H9 (cell line): Measurements from ENCODE around the gene KLHDC9. TPM values are rescaled to one million over a fixed set of nuclear protein-coding genes. Genes with fewer than 3 reads are reported as not detected.

Experiments
- DNase-seq: peaks from one replicate; pipeline ENCODE4 v3.0.0-alpha.2; 2017
- H2AFZ ChIP-seq: one replicate; pipeline ENCODE4 v1.6.1; 2013; ENCODE audit warnings: mild to moderate bottlenecking, low read length, control low read depth, moderate library complexity
- H2AK5ac ChIP-seq: 2 replicates; pipeline ENCODE4 v1.6.1; 2013; ENCODE audit warnings: low read length, control low read depth, mixed read lengths; ENCODE audit not compliant: insufficient read length
- H2BK120ac ChIP-seq: one replicate; pipeline ENCODE4 v1.6.1; 2013; ENCODE audit warnings: low read depth, mild to moderate bottlenecking, low read length, control low read depth, inconsistent platforms; ENCODE audit not compliant: poor library complexity, severe bottlenecking
- H2BK12ac ChIP-seq: 2 replicates; pipeline ENCODE4 v1.6.1; 2013; ENCODE audit warnings: low read length, control low read depth, mixed read lengths, low read depth; ENCODE audit not compliant: insufficient read length
- H2BK15ac ChIP-seq: 2 replicates; pipeline ENCODE4 v1.6.1; 2013; ENCODE audit warnings: low read depth, low read length, control low read depth
- H2BK20ac ChIP-seq: one replicate; pipeline ENCODE4 v1.6.1; 2013; ENCODE audit warnings: low read depth, mild to moderate bottlenecking, low read length, control low read depth, inconsistent platforms; ENCODE audit not compliant: poor library complexity, severe bottlenecking
- H2BK5ac ChIP-seq: 2 replicates; pipeline ENCODE4 v1.6.1; 2013; ENCODE audit warnings: low read length, control low read depth, mixed read lengths; ENCODE audit not compliant: insufficient read length
- H3K14ac ChIP-seq: 2 replicates; pipeline ENCODE4 v1.6.1; 2013; ENCODE audit warnings: low read length, control low read depth; ENCODE audit not compliant: insufficient read depth
- H3K18ac ChIP-seq: 2 replicates; pipeline ENCODE4 v1.6.1; 2013; ENCODE audit warnings: low read depth, mild to moderate bottlenecking, mixed read lengths, low read length, control low read depth; ENCODE audit not compliant: insufficient read length
- H3K23ac ChIP-seq: 2 replicates; pipeline ENCODE4 v1.6.1; 2013; ENCODE audit warnings: low read length, control low read depth, mixed read lengths, low read depth; ENCODE audit not compliant: insufficient read length
- H3K23me2 ChIP-seq: 2 replicates; pipeline ENCODE4 v1.6.1; 2013; ENCODE audit warnings: low read depth, mild to moderate bottlenecking, mixed read lengths, low read length, control low read depth; ENCODE audit not compliant: insufficient read length, poor library complexity, severe bottlenecking
- H3K27ac ChIP-seq: 2 replicates; pipeline ENCODE4 v1.5.1; 2013; ENCODE audit warnings: low read length, control low read depth, mixed read lengths, low read depth; ENCODE audit not compliant: insufficient read length
- H3K27me3 ChIP-seq: 2 replicates; pipeline ENCODE4 v1.6.1; 2013; ENCODE audit warnings: low read length, control low read depth, inconsistent platforms; ENCODE audit not compliant: insufficient read depth
- H3K4ac ChIP-seq: 2 replicates; pipeline ENCODE4 v1.6.1; 2013; ENCODE audit warnings: low read depth, mild to moderate bottlenecking, control low read depth, inconsistent platforms, low read length, moderate library complexity
- H3K4me1 ChIP-seq: 2 replicates; pipeline ENCODE4 v1.6.1; 2013; ENCODE audit warnings: low read length, control low read depth, inconsistent platforms; ENCODE audit not compliant: insufficient read depth
- H3K4me2 ChIP-seq: 2 replicates; pipeline ENCODE4 v1.6.1; 2013; ENCODE audit warnings: low read length, control low read depth, mixed read lengths; ENCODE audit not compliant: insufficient read length, insufficient read depth
- H3K56ac ChIP-seq: 2 replicates; pipeline ENCODE4 v1.6.1; 2013; ENCODE audit warnings: low read depth, mild to moderate bottlenecking, mixed read lengths, low read length, control low read depth; ENCODE audit not compliant: insufficient read length
- H3K79me1 ChIP-seq: 2 replicates; pipeline ENCODE4 v1.6.1; 2013; ENCODE audit warnings: low read depth, mild to moderate bottlenecking, moderate library complexity, low read length, control low read depth, inconsistent platforms; ENCODE audit not compliant: insufficient read depth, poor library complexity, severe bottlenecking
- H3K79me2 ChIP-seq: 2 replicates; pipeline ENCODE4 v1.6.1; 2013; ENCODE audit warnings: low read length, control low read depth, inconsistent platforms; ENCODE audit not compliant: insufficient read depth
- H3K9ac ChIP-seq: 2 replicates; pipeline ENCODE4 v1.6.1; 2013; ENCODE audit warnings: low read length, control low read depth, mixed read lengths; ENCODE audit not compliant: insufficient read length; ENCODE audit errors: extremely low read depth
- H3K9me3 ChIP-seq: one replicate; pipeline ENCODE4 v1.6.1; 2013; ENCODE audit warnings: low read depth, low read length, inconsistent platforms; ENCODE audit not compliant: control insufficient read depth
- H3T11ph ChIP-seq: one replicate; pipeline ENCODE4 v1.6.1; 2013; ENCODE audit warnings: mild to moderate bottlenecking, low read length, control low read depth, inconsistent platforms
- H4K20me1 ChIP-seq: one replicate; pipeline ENCODE4 v1.6.1; 2013; ENCODE audit not compliant: control insufficient read depth, insufficient read length, insufficient read depth
- H4K5ac ChIP-seq: 2 replicates; pipeline ENCODE4 v1.6.1; 2013; ENCODE audit warnings: low read depth, mild to moderate bottlenecking, mixed read lengths, low read length, control low read depth; ENCODE audit not compliant: insufficient read length
- H4K8ac ChIP-seq: replicated peaks from 2 replicates; pipeline ENCODE4 v1.6.1; 2013; ENCODE audit warnings: low read length, control low read depth, mixed read lengths, low read depth; ENCODE audit not compliant: insufficient read length
- H4K91ac ChIP-seq: 2 replicates; pipeline ENCODE4 v1.6.1; 2013; ENCODE audit warnings: low read depth, mild to moderate bottlenecking, moderate library complexity, mixed read lengths, low read length, control low read depth; ENCODE audit not compliant: insufficient read length
- H3K27ac Mint-ChIP-seq, 3 experiments: 2 replicates in 2 of 3; 3 replicates in 1 of 3; pipeline ENCODE4 v1.8.0; 2020 to 2021; ENCODE audit warnings: mixed read lengths in 3 of 3, mild to moderate bottlenecking in 1 of 3, moderate library complexity in 1 of 3
- H3K27me3 Mint-ChIP-seq: 2 replicates; pipeline ENCODE4 v1.8.0; 2021; ENCODE audit warnings: low read depth, mild to moderate bottlenecking, moderate library complexity, mixed read lengths
- H3K36me3 Mint-ChIP-seq, 3 experiments: 2 replicates in 2 of 3; 3 replicates in 1 of 3; pipeline ENCODE4 v1.8.0; 2020 to 2021; ENCODE audit warnings: low read depth in 3 of 3, mixed read lengths in 3 of 3; ENCODE audit not compliant: insufficient read depth in 1 of 3
- H3K4me1 Mint-ChIP-seq, 2 experiments: 2 replicates each; pipeline ENCODE4 v1.8.0; 2020; ENCODE audit warnings: mixed read lengths in 2 of 2
- H3K4me3 Mint-ChIP-seq, 2 experiments: 2 replicates in 1 of 2; 3 replicates in 1 of 2; pipeline ENCODE4 v1.8.0; 2020 to 2021; ENCODE audit warnings: mild to moderate bottlenecking in 2 of 2, mixed read lengths in 2 of 2, moderate library complexity in 1 of 2
- H3K9me3 Mint-ChIP-seq, 2 experiments: 2 replicates in 1 of 2; 3 replicates in 1 of 2; pipeline ENCODE4 v1.8.0; 2020; ENCODE audit warnings: mild to moderate bottlenecking in 2 of 2, mixed read lengths in 2 of 2, moderate library complexity in 1 of 2
- CTCF ChIP-seq: fragments of 200-600 bp; sonication (generic); conservative IDR thresholded peaks from 3 replicates; pipeline ENCODE4 v1.8.0; 2021; ENCODE audit warnings: antibody characterized with exemption, mild to moderate bottlenecking
- WGBS: extraction: QIAGEN DNeasy Blood & Tissue Kit; methylation state at CpG from one replicate; pipeline ENCODE4 v1.1.7; 2013; ENCODE audit warnings: missing lambda C conversion rate, low lambda C conversion rate, mixed read lengths; ENCODE audit not compliant: insufficient read length; ENCODE audit errors: extremely low coverage; 5-methylcytosine and 5-hydroxymethylcytosine counted together
- total RNA-seq: library from RNA; stranded (reverse); gene quantifications from 2 replicates; pipeline ENCODE4 v1.2.1, GENCODE V29; 2021

KLHDC9 gene
- total RNA-seq, 1 experiment from 2014 or later, result 6.6 TPM

GRCh38 chr1:161088587-161089110 is 9.5 kb upstream of the KLHDC9 start:
- Histone ChIP-seq H3K4ac (no peak overlapping the region), H2AFZ (no peak overlapping the region), H3K79me1 (no peaks in the 10 kb centered on the region), H4K20me1 (no peaks in the 10 kb centered on the region), H3K9ac (no peak overlapping the region), H3K18ac (no peak overlapping the region), H3K4me2 (no peak overlapping the region), H3K4me1 (no peaks in the 10 kb centered on the region), H2BK20ac (no peak overlapping the region), H3K23ac (no peak overlapping the region), H4K91ac (no peak overlapping the region), H4K5ac (no peak overlapping the region), H4K8ac (no peak overlapping the region), H2BK5ac (no peak overlapping the region), H3K9me3 (no peaks in the 10 kb centered on the region), H3K14ac (no peak overlapping the region), H2AK5ac (no peak overlapping the region), H2BK15ac (no peak overlapping the region), H3K79me2 (no peaks in the 10 kb centered on the region), H3K27me3 (no peaks in the 10 kb centered on the region; the same call in 1 of the 2 replicates), H3T11ph (no peak overlapping the region), H2BK12ac (no peak overlapping the region), H2BK120ac (no peak overlapping the region), H3K23me2 (no peaks in the 10 kb centered on the region), H3K27ac (no peak overlapping the region), H3K56ac (no peak overlapping the region)
- WGBS, result no CpG with 5 or more reads among the region's 3 CpGs
- peaks cover 1% of the 10 kb centered on the region; the same call in 1 of the 2 replicates for H3K27me3 Mint-ChIP-seq
- no peaks in the 10 kb centered on the region for H3K9me3 Mint-ChIP-seq
- TF ChIP-seq CTCF, result no peak
- H3K4me3 Mint-ChIP-seq, result no peak overlapping the region
- peaks cover 37 to 38% of the 10 kb centered on the region in 2 experiments for H3K4me1 Mint-ChIP-seq
- no peaks in the 10 kb centered on the region for H3K36me3 Mint-ChIP-seq
- H3K27ac Mint-ChIP-seq, result no peak overlapping the region
- no peak for DNase-seq
